GM12878 (cell line): ENCODE data around the gene CDK5RAP1. TPM values are rescaled to one million over a fixed set of nuclear protein-coding genes. Genes with fewer than 3 reads are reported as not detected.

Experiments
- ATAC-seq: fragments of 200-7000 bp; cut with Tn5 transposase; 3 replicates; pipeline ENCODE4 v1.9.1; 2020; ENCODE audit warnings: mild to moderate bottlenecking, moderate library complexity
- BruUV-seq: library from RNA; stranded (reverse); fragments of 400-500 nt; replicated peaks from 2 replicates; lab custom pipeline; 2021; lab: Mats Ljungman, UMichigan
- CTCF ChIA-PET: fragments of 300-600 bp; sonication (Branson Sonifier 250); formaldehyde crosslinking; extraction: SDS; loops from one replicate; lab custom pipeline; 2021; ENCODE audit warnings: inconsistent platforms; lab: Yijun Ruan, JAX
- POLR2A ChIA-PET: fragments of 350-600 bp; formaldehyde crosslinking; extraction: SDS; loops from one replicate; lab custom pipeline; 2021; ENCODE audit warnings: inconsistent platforms; lab: Charles Lee
- RAD21 ChIA-PET: fragments of 300-600 bp; sonication (Branson Sonifier 250); formaldehyde crosslinking; loops from one replicate; lab custom pipeline; 2023; ENCODE audit warnings: antibody characterized with exemption; ENCODE audit not compliant: unreplicated experiment; lab: Charles Lee
- SMC1A ChIA-PET: fragments of 300-600 bp; sonication (Branson Sonifier 250); formaldehyde crosslinking; loops from one replicate; lab custom pipeline; 2023; ENCODE audit not compliant: unreplicated experiment, uncharacterized antibody; lab: Charles Lee
- DNase-seq: peaks from one replicate; pipeline ENCODE4 v3.0.0-alpha.2; 2011; ENCODE audit warnings: low read depth, low spot score
- FAIRE-seq: peaks from 3 replicates; lab custom pipeline; 2011; peaks lifted over from hg19 to GRCh38; lab: Jason Lieb, UNC
- H2AFZ ChIP-seq: 2 replicates; pipeline ENCODE4 v1.6.0; 2011; ENCODE audit warnings: low read depth, low read length, control low read depth; ENCODE audit not compliant: control insufficient read depth
- H3K27ac ChIP-seq: 2 replicates; pipeline ENCODE4 v1.5.1; 2011; ENCODE audit warnings: control low read depth; ENCODE audit not compliant: control insufficient read depth, insufficient read depth
- H3K27me3 ChIP-seq, 2 experiments: replicated peaks in 1 of 2; 2 replicates each; pipeline versions ENCODE4 v1.6.0 to v1.6.1; 2011; ENCODE audit warnings: low read length in 1 of 2; ENCODE audit not compliant: control insufficient read depth in 2 of 2, insufficient read depth in 2 of 2
- H3K36me3 ChIP-seq, 2 experiments: 2 replicates each; pipeline ENCODE4 v1.5.1; 2011; ENCODE audit warnings: low read length in 1 of 2; ENCODE audit not compliant: control insufficient read depth in 2 of 2, insufficient read depth in 2 of 2
- H3K4me1 ChIP-seq: 2 replicates; pipeline ENCODE4 v1.6.1; 2011; ENCODE audit warnings: mild to moderate bottlenecking, low read length, moderate library complexity, mixed read lengths; ENCODE audit not compliant: control insufficient read depth, insufficient read depth
- H3K4me2 ChIP-seq: 2 replicates; pipeline ENCODE4 v1.6.0; 2011; ENCODE audit warnings: control low read depth; ENCODE audit not compliant: control insufficient read depth, insufficient read depth
- H3K4me3 ChIP-seq: fragments of 200-600 bp; sonication (generic); 2 replicates; pipeline ENCODE4 v1.5.1; 2016
- H3K79me2 ChIP-seq: 2 replicates; pipeline ENCODE4 v1.6.0; 2011; ENCODE audit warnings: low read length; ENCODE audit not compliant: control insufficient read depth, insufficient read depth
- H3K9ac ChIP-seq: 2 replicates; pipeline ENCODE4 v1.8.0; 2011; ENCODE audit warnings: low read length, control low read depth, mixed read lengths; ENCODE audit not compliant: control insufficient read depth, insufficient read depth
- H3K9me3 ChIP-seq: replicated peaks from 3 replicates; pipeline ENCODE4 v1.5.1; 2011; ENCODE audit warnings: mild to moderate bottlenecking, low read length; ENCODE audit not compliant: control insufficient read depth, insufficient read depth
- H4K20me1 ChIP-seq: 2 replicates; pipeline ENCODE4 v1.6.0; 2011; ENCODE audit not compliant: control insufficient read depth, insufficient read depth
- BACH1 ChIP-seq: fragments of 450-650 bp; IDR thresholded peaks from 2 replicates; pipeline ENCODE4 v1.6.1; 2017; ENCODE audit warnings: mild to moderate bottlenecking, borderline replicate concordance
- CBX3 ChIP-seq: fragments of 200-600 bp; sonication (generic); IDR thresholded peaks from 2 replicates; pipeline ENCODE4 v1.6.1; 2016; ENCODE audit warnings: low read depth, borderline replicate concordance
- EP300 ChIP-seq, 2 experiments: fragments of 150-350 bp in 1 of 2; IDR thresholded peaks; 2 replicates each; pipeline ENCODE4 v1.6.1; 2011 to 2012; ENCODE audit warnings: low read depth in 2 of 2, low read length in 2 of 2, borderline replicate concordance in 1 of 2, improper control_type of control experiment in 1 of 2, inconsistent platforms in 1 of 2; ENCODE audit not compliant: control insufficient read depth in 1 of 2
- ETV6 ChIP-seq, 2 experiments: fragments of 450-650 bp in 1 of 2; IDR thresholded peaks in 1 of 2; conservative IDR thresholded peaks in 1 of 2; 2 replicates each; pipeline ENCODE4 v1.6.1; 2014; ENCODE audit warnings: antibody characterized with exemption in 1 of 2, borderline replicate concordance in 1 of 2, low read depth in 1 of 2, mild to moderate bottlenecking in 1 of 2, moderate library complexity in 1 of 2
- FOS ChIP-seq: IDR thresholded peaks from 3 replicates; pipeline ENCODE4 v1.6.1; 2011; ENCODE audit warnings: borderline replicate concordance; ENCODE audit not compliant: insufficient read length; ENCODE audit errors: extremely low read depth
- KLF5 ChIP-seq: fragments of 450-650 bp; IDR thresholded peaks from 2 replicates; pipeline ENCODE4 v1.6.1; 2014; ENCODE audit warnings: mild to moderate bottlenecking; ENCODE audit not compliant: partially characterized antibody
- MEF2B ChIP-seq: fragments of 450-650 bp; IDR thresholded peaks from 2 replicates; pipeline ENCODE4 v1.6.1; 2018; ENCODE audit warnings: mild to moderate bottlenecking, moderate library complexity; ENCODE audit not compliant: partially characterized antibody, poor library complexity, severe bottlenecking
- NKRF ChIP-seq: fragments of 450-650 bp; conservative IDR thresholded peaks from 2 replicates; pipeline ENCODE4 v1.6.1; 2017; ENCODE audit warnings: mild to moderate bottlenecking, moderate library complexity
- POLR2AphosphoS5 ChIP-seq: IDR thresholded peaks from 2 replicates; pipeline ENCODE4 v1.6.1; 2011; ENCODE audit warnings: mild to moderate bottlenecking, low read length, inconsistent platforms
- RAD21 ChIP-seq: IDR thresholded peaks from 2 replicates; pipeline ENCODE4 v1.6.1; 2011; ENCODE audit warnings: mild to moderate bottlenecking, low read depth, low read length, moderate library complexity; ENCODE audit not compliant: insufficient read depth
- SMC3 ChIP-seq: IDR thresholded peaks from 2 replicates; pipeline ENCODE4 v1.6.1; 2011; ENCODE audit warnings: low read length, improper control_type of control experiment, borderline replicate concordance
- ZNF217 ChIP-seq: fragments of 450-650 bp; IDR thresholded peaks from 2 replicates; pipeline ENCODE4 v1.6.1; 2017; ENCODE audit warnings: antibody characterized with exemption, mild to moderate bottlenecking
- ZNF24 ChIP-seq: fragments of 450-650 bp; IDR thresholded peaks from 2 replicates; pipeline ENCODE4 v1.6.1; 2017; ENCODE audit warnings: antibody characterized with exemption, mild to moderate bottlenecking
- WGBS: methylation state at CpG from one replicate; pipeline ENCODE4 v1.1.6; 2016; ENCODE audit warnings: low lambda C conversion rate; ENCODE audit not compliant: insufficient replicate concordance, insufficient coverage; ENCODE audit errors: missing lambda C conversion rate; 5-methylcytosine and 5-hydroxymethylcytosine counted together
- in situ Hi-C: fragments of 300-500 bp; cut with MboI; formaldehyde crosslinking; loops from 9 replicates; pipeline ENCODE4 v1.14.3; 2018; ENCODE audit warnings: mixed read lengths
- intact Hi-C: fragments of 100-400 bp; cut with micrococcal nuclease; formaldehyde crosslinking; loops from one replicate; pipeline ENCODE4 v1.14.2; 2022; ENCODE audit not compliant: unreplicated experiment
- polyA plus RNA-seq, 11 experiments: library from polyadenylated mRNA; depleted of rRNA in 4 of 11; unstranded in 6 of 11; stranded (reverse) in 5 of 11; fragments of >200 nt; fragmentation: Nextera tagmentation in 4 of 11; fragmentation: Illumina TruSeq in 1 of 11; extraction: Ambion mirVana in 4 of 11; extraction: Trizol in 1 of 11; gene quantifications; 1 replicate in 1 of 11; 2 replicates in 10 of 11; pipeline versions ENCODE4 v1.2.1 to v1.2.3, GENCODE V29; 2011 to 2016; ENCODE audit warnings: inconsistent platforms in 2 of 11, missing spikeins in 2 of 11, low read depth in 1 of 11
- total RNA-seq, 4 experiments: library from RNA; depleted of rRNA in 3 of 4; stranded (reverse); fragments of >200 nt in 3 of 4; fragmentation: Illumina TruSeq in 1 of 4; extraction: Trizol in 1 of 4; gene quantifications; 2 replicates each; pipeline versions ENCODE4 v1.2.1 to v1.2.3, GENCODE V29; 2013 to 2021
- TF ChIP-seq, protein P1 (sequence below): fragments of 450-650 bp; IDR thresholded peaks from 2 replicates; pipeline ENCODE4 v1.6.1; 2017; ENCODE audit warnings: mild to moderate bottlenecking, moderate library complexity
- TF ChIP-seq, protein P2 (sequence below): fragments of 450-650 bp; IDR thresholded peaks from 2 replicates; pipeline ENCODE4 v1.6.1; 2018; ENCODE audit warnings: borderline replicate concordance, mild to moderate bottlenecking; ENCODE audit not compliant: partially characterized antibody

Gene CDK5RAP1
- total and polyA plus RNA-seq, 10 of the 15 experiments (the other 5 are each of a cell fraction or from before 2014, with no cell fraction given), result 30.4 to 67.6 (median 38.8) TPM

DNA sequence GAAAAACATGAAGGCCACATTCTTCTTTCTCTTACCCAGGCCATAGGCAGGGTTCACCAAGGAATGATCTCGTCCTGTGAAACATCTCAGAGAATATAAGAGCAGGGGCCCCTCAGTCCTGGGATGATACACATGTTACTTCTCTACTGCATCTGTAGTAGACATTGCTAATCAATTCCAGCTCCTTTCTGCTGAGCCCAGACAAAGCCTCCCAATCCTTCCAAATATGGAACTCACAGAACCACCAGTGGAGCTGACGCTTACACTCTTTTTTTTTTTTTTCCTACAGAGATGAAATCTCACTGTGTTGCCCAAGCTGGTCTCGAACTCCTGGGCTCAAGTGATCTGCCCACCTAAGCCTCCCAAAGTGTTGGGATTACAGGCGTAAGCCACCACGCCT is 33.1 kb upstream of the CDK5RAP1 start:
- CTCF ChIA-PET, result interaction anchor here (0.8 to 1.0 kb wide), 2 partner anchors 11 to 234 kb away, joined by 3 to 7 read pairs; no protein-coding TSS in a partner anchor
- 65% methylated on average over 5 of the region's 5 CpGs for WGBS
- RAD21 ChIA-PET, result no interaction called here
- TF ChIP-seq KLF5 (no peak), BACH1 (no peak), POLR2AphosphoS5 (no peak), ETV6 (conservative IDR thresholded peaks at IDR 0.05 in 1 of 2, IDR thresholded peaks at IDR 0.05 in 1 of 2; ENCODE audit: borderline replicate concordance in 1 of 2, low read depth in 1 of 2) (no peak), NKRF (no peak), MEF2B (no peak), CBX3 (no peak), EP300 (IDR thresholded peaks at IDR 0.05; ENCODE audit: borderline replicate concordance in 1 of 2, control insufficient read depth in 1 of 2, low read depth in 2 of 2, low read length in 2 of 2) (no peak), RAD21 (no peak), FOS (no peak), ZNF217 (no peak), ZNF24 (no peak), SMC3 (no peak)
- TF ChIP-seq, protein P1, sequence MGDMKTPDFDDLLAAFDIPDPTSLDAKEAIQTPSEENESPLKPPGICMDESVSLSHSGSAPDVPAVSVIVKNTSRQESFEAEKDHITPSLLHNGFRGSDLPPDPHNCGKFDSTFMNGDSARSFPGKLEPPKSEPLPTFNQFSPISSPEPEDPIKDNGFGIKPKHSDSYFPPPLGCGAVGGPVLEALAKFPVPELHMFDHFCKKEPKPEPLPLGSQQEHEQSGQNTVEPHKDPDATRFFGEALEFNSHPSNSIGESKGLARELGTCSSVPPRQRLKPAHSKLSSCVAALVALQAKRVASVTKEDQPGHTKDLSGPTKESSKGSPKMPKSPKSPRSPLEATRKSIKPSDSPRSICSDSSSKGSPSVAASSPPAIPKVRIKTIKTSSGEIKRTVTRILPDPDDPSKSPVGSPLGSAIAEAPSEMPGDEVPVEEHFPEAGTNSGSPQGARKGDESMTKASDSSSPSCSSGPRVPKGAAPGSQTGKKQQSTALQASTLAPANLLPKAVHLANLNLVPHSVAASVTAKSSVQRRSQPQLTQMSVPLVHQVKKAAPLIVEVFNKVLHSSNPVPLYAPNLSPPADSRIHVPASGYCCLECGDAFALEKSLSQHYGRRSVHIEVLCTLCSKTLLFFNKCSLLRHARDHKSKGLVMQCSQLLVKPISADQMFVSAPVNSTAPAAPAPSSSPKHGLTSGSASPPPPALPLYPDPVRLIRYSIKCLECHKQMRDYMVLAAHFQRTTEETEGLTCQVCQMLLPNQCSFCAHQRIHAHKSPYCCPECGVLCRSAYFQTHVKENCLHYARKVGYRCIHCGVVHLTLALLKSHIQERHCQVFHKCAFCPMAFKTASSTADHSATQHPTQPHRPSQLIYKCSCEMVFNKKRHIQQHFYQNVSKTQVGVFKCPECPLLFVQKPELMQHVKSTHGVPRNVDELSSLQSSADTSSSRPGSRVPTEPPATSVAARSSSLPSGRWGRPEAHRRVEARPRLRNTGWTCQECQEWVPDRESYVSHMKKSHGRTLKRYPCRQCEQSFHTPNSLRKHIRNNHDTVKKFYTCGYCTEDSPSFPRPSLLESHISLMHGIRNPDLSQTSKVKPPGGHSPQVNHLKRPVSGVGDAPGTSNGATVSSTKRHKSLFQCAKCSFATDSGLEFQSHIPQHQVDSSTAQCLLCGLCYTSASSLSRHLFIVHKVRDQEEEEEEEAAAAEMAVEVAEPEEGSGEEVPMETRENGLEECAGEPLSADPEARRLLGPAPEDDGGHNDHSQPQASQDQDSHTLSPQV, result no peak
- TF ChIP-seq, protein P2, sequence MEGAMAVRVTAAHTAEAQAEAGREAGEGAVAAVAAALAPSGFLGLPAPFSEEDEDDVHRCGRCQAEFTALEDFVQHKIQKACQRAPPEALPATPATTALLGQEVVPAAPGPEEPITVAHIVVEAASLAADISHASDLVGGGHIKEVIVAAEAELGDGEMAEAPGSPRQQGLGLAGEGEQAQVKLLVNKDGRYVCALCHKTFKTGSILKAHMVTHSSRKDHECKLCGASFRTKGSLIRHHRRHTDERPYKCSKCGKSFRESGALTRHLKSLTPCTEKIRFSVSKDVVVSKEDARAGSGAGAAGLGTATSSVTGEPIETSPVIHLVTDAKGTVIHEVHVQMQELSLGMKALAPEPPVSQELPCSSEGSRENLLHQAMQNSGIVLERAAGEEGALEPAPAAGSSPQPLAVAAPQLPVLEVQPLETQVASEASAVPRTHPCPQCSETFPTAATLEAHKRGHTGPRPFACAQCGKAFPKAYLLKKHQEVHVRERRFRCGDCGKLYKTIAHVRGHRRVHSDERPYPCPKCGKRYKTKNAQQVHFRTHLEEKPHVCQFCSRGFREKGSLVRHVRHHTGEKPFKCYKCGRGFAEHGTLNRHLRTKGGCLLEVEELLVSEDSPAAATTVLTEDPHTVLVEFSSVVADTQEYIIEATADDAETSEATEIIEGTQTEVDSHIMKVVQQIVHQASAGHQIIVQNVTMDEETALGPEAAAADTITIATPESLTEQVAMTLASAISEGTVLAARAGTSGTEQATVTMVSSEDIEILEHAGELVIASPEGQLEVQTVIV, result no peak

More for the DNA sequence above, 33.1 kb upstream of the CDK5RAP1 start:
- in situ Hi-C loops, result no loop called here
- Histone ChIP-seq H3K4me3 (no peak overlapping the region), H3K27ac (no peak overlapping the region), H3K4me2 (no peak overlapping the region), H2AFZ (no peak overlapping the region), H3K79me2 (no peaks in the 10 kb centered on the region), H3K9me3 (no peaks in the 10 kb centered on the region), H4K20me1 (no peaks in the 10 kb centered on the region), H3K9ac (no peak overlapping the region), H3K27me3 (no peaks in the 10 kb centered on the region), H3K36me3 (no peaks in the 10 kb centered on the region), H3K4me1 (peaks cover 7% of the 10 kb centered on the region)
- ATAC-seq, result no peak
- DNase-seq, result no peak
- ChIA-PET POLR2A (interaction anchor here (0.7 kb wide), 1 partner anchor 262 kb away, joined by 3 read pairs; no protein-coding TSS in a partner anchor), SMC1A (interaction anchor here (0.6 kb wide), 1 partner anchor 228 kb away, joined by 3 read pairs; no protein-coding TSS in a partner anchor)
- intact Hi-C loops, result no loop called here
- no TSS peak for BruUV-seq
- no peak for FAIRE-seq
